IPS DF 19.7 (cell line): ENCODE data around the gene CDH13.

Source experiments
- DNase-seq: peaks from one replicate; pipeline ENCODE4 v3.0.0-alpha.2; 2013; ENCODE audit warnings: low read depth, low spot score

Gene CDH13

DNA sequence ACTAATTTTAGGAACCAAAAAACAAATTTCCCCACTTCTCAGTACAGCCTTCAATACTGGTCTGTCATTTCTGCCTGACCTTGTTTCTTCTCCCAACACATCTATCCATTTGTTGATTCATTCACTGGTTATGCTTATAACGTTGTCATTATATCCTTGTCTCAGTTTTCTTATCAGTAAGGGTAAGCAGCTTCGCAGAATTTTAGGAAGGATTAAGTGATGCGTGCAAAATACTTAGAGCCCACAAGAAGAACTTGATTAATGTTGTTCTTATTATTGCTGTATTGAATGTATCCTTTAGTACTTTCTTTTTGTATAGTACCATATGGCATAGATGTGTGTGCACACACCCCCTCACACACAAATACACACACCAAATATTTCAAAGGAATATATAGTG is 777.5 kb downstream of the CDH13 start:
- DNase-seq = no peak

- no peak for DNase-seq
Measured at GRCh38 chr16:83407928-83408327, 781.2 kb downstream of the CDH13 start.

- DNase-seq = no peak
Measured at GRCh38 chr16:83409347-83409746, 782.6 kb downstream of the CDH13 start.

- DNase-seq = no peak
Measured at GRCh38 chr16:83418565-83418964, 791.8 kb downstream of the CDH13 start.

GRCh38 chr16:83420206-83420760 is 793.5 kb downstream of the CDH13 start:
- peak; percentile 9 for DNase-seq

DNA sequence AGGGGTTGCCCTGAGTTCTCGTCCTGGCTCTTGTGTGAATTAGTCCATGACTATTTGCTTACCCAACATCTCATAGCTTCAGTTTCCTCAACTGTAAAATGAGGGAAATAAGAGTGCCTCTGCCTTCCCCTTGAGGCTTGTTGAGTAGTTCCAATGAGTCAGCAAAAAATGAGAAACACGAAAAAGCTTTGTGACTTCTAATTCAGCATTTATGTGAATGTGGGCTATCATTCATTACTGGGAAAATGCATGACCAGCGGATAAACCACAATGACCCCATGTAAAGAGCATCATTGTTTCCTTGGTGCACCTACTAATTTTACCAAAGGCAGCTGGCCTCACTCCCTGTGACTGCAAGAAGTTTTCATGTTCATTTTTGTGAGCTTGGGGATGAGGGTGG is 806.4 kb downstream of the CDH13 start:
- no peak for DNase-seq

DNA sequence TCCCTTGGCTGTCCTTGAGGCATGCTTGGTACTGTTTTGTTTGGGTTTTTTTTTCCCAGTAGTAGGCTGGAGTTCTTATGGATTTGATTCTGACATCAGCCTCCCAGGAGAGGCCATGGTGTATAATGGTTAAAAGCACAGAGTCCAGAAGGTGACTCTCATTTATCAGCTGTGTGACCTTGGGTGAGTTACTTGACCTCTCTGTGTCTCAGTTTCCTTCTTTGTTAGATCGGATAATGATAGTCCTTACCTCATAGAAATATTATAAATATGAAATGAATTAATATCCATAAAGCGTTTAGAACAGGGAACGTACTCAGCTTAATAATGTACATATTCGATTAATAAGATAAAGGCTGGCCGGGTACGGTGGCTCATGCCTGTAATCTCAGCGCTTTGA is 810.3 kb downstream of the CDH13 start:
- DNase-seq = no peak

DNA sequence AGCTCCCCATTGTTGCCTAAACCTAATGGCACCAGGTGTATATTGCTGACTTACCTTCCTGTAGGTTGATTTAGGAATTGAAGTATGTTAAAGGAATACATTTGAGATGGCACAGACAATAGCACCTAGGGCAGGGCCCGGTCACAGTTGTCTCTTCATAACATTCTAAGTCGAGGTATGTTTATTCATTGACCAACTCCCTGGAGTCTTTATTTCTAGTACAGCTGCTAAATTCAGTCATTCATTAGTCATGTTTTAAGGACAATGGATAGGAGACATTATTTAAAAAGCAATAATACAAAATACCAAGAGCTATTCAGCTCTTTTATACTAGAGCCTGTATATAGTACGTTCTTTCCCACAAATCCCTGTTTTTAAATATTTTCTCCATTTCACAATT is 811.6 kb downstream of the CDH13 start:
- DNase-seq = no peak

- DNase-seq = no peak
Measured at GRCh38 chr16:83439412-83439811, 812.6 kb downstream of the CDH13 start.

GRCh38 chr16:83441517-83441916 is 814.7 kb downstream of the CDH13 start:
- no peak for DNase-seq

- DNase-seq = no peak
Measured at GRCh38 chr16:83443972-83444371, 817.2 kb downstream of the CDH13 start.

- no peak for DNase-seq
Measured at GRCh38 chr16:83447560-83447959, 820.8 kb downstream of the CDH13 start.

GRCh38 chr16:83449861-83450260 is 823.1 kb downstream of the CDH13 start:
- DNase-seq = no peak

- no peak for DNase-seq
Measured at GRCh38 chr16:83453977-83454376, 827.2 kb downstream of the CDH13 start.

DNA sequence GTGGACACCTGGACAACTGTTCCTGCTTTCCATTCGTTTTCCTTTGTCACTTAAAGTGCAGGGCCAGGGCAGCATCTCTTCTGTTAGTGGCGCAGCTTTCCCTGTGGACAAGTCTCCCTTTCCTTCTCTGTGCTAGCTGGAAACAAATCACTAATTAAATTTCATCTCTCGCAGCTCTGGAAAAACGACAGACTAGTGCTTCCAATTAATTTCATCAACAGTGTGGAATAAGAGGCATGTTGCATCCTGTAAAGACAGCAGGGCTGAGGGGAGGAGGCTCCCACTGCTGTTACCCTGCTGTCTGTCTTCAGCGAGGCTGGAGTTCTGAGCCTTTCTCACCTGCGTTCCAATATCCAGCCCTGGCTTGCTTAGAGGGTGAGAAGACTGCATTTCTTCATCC is 828.9 kb downstream of the CDH13 start:
- DNase-seq = no peak

DNA sequence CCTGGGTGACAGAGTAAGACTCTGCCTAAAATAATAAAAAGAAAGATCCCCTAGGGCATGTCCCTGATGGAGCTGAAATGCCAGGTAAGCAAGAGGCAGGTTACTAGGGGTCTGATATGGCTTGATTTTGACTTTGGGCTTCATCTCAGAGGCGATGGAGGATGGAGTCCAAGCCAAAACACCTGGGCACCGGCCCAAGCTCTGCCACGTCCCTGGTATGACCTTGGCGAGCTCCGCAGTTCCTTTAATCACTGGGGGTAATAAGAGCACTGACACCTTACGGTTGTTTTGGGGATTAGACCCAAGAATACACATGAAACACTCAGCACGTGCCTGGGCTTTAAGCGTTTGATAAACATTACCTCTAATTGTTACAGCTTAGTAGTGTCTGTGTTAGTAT is 830.2 kb downstream of the CDH13 start:
- no peak for DNase-seq

GRCh38 chr16:83458612-83459011 is 831.8 kb downstream of the CDH13 start:
- no peak for DNase-seq

- DNase-seq = no peak
Measured at GRCh38 chr16:83464991-83465390, 838.2 kb downstream of the CDH13 start.

DNA sequence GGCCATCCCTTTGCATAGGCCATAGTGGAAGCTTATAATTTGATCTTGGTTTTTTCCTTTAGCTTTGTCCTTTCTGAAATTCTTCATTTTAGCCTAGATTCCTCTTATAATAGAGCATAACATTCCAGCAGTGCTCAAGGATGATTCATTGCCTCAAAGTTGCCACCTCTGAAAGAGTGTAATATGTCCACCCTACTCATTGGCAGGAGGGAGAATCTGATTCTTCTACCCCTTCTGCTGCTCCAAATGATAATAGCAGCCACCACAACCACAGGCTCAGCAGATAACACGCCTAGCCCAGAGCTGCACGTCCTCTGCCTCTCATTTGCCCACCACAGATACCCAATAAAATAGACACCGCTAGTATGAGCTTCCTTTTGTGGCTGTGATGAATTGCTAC is 843.6 kb downstream of the CDH13 start:
- DNase-seq = no peak

- no peak for DNase-seq
Measured at GRCh38 chr16:83472776-83473501, 846.2 kb downstream of the CDH13 start.

DNA sequence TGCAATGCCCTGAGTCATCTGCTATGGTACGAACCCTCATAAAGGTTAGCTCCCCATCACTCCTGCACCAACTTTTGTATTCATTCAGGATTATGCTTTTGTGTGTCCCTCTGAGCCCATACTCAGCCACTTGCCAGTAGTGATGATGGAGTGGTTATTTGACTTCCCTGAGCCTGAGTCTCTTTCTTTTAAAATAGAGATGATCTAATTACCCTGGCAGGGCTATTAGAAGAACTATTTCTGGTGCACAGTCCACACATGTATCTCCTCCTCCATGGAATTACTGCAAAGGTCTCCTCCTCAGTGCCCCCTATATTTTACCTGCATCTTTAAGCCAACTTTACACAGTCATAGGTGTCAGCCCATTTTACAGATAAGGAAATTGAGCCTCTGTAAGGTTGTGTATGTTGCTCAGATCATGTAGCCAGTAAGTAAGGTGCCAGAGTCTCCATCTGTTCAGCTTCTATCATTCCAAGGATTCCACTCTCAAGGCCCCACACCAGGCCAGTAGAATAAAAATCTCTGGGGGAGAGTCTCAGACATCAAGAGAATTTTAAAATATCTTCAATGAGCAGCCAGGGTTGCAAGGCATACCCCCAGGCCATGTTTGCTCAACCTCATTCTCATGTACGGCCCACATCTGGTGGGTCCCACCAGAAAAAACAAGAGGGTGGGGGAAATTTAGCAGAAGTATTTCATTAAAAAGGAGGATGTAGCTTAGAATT is 847.3 kb downstream of the CDH13 start:
- DNase-seq = no peak

DNA sequence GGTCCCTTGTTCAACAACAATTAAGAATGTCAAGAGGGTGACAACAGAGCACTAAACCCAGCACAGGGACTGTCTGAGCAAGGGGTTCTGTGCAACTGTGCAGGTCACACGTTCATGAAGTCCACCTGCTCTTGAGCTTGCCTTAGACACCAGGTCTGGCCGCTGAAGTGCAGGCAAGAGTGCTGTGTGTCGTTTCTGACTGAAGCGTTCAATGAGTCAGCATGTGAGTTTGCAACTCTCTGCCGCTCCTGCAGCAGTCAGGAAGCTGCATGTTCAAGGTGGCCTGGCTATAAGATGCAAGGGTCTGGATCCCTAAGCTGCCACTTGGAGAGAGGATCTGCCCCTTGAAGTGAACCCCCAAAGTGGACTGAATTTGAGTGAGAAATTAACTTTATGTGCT is 848.3 kb downstream of the CDH13 start:
- DNase-seq = no peak

GRCh38 chr16:83481589-83481988 is 854.8 kb downstream of the CDH13 start:
- DNase-seq = no peak
